ENCODE results near the gene MRPS34.

The MRPS34 gene

GRCh38 chr16:1762879-1763520 lies 9.9 kb downstream of the MRPS34 start:
- DNase-seq: no peak
- intact Hi-C loops (cut with DNase I): loop anchor here (10.0 kb wide), 1 partner anchor 58 kb away; the partner anchor contains the start of gene MAPK8IP3

GRCh38 chr16:1762196-1762878 lies 10.6 kb downstream of the MRPS34 start:
- DNase-seq: no peak
- intact Hi-C loops (cut with DNase I): loop anchor here (10.0 kb wide), 1 partner anchor 58 kb away; the partner anchor contains the start of gene MAPK8IP3

DNA sequence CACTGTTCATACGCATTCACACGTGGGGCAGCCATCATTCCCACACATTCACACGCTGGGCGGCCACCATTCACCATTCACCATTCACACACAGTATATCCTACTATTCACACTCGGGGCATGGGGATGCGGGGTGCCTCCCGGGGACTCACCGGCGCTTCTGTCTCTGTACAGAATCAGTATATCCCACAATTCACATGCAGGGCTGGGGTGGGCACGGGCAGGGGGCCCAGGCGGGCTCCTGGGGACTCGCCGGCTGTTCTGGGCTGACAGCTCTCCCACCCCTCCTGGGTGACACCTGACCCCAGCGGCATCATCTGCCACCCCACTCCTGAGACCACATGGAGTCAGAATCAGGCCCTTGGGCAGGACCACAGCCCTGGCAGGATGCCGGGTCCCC lies 11.2 kb downstream of the MRPS34 start:
- intact Hi-C loops (cut with DNase I): loop anchor here (10.0 kb wide), 1 partner anchor 57 kb away; the partner anchor contains the start of gene MAPK8IP3
- DNase-seq: no peak

DNA sequence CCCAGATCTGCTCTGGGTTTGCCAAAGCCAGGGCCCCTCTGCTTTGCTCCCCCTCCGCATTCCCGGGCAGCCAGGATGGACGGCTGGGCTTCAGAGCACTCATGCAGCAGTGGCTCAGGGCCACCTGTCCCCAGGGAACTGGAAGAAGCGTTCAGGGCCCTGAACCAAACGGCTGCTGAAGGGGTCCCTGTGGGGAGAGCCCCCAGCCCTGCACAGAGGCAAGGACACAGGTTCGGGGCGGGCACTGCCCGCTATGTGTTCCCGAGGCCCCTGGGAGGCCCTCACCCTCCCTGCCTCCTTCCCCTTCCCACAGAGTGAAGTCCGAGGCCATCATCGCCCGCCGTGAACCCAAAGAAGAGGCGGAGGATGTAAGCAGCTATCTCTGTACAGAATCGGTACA lies 12.0 kb downstream of the MRPS34 start:
- no peak for DNase-seq
- intact Hi-C loops (cut with DNase I): loop anchor here (10.0 kb wide), 1 partner anchor 56 kb away; the partner anchor contains the start of gene MAPK8IP3

DNA sequence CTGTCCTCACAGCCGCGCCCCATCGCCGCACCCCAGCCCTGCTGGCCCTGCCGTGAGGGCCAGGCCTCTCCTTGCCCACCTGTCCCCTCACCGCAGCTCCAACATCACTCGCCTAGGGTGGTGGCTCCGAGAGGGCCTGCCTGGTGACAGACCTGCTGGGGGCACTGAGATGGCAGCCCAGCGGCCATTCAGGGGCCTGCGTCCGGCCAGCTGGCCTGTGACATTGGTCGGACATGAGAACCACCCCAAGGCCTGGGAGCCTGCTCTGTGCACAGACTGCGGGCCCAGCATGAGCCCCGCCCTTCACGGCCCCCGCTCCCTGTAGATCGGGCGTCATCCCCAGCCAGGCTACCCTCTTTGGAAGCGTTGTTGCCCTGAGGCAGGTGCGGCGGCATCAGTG lies 13.4 kb downstream of the MRPS34 start:
- intact Hi-C loops (cut with DNase I): no loop called here
- DNase-seq: no peak

GRCh38 chr16:1758923-1759322 lies 14.0 kb downstream of the MRPS34 start:
- no peak for DNase-seq
- intact Hi-C loops (cut with DNase I): no loop called here

- intact Hi-C loops (cut with DNase I): no loop called here
Measured at GRCh38 chr16:1757714-1758461, 15.0 kb downstream of the MRPS34 start.

DNA sequence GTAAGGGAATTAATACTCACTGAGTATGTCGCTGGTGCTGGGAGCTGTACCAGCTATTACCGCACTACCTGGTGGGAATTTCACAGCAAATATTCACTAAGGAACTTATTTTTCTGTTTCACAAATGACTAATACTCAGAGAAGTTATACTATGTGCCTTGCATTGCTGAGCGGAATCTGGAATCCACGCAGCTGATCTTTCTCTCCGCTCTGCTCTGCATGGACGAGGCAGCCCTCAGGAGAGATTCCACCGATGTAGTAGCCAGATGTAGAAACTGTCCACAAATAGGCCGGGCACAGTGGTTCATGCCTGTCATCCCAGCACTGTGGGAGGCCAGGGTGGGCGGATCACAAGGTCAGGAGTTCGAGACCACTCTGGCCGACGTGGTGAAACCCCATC lies 18.7 kb downstream of the MRPS34 start:
- intact Hi-C loops (cut with DNase I): no loop called here
- DNase-seq: peak in 3 of 42 donors; percentile 26 to 60 (median 28)

More at GRCh38 chr16:1757714-1758461, 15.0 kb downstream of the MRPS34 start:
- DNase-seq: no peak

DNA sequence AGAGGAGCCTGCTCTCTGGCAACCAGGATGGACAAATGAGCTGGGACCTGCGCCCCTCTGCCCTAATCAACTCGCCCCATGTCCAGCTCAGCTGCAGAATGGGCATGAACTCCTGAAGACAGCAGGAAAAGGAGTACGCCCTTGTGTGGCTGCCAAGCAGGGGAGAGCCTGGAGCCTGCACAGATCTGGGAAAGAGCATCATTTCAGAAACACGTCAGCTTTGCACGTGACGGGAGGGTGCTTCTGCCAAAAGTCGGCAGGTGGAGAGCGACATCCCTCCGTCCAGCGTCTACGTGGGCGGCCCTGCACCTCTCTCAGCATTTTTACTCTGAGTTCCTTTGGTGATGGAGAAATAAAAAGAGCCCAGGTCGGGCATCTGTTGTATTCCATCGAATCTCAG lies 20.1 kb downstream of the MRPS34 start:
- intact Hi-C loops (cut with DNase I): no loop called here
- DNase-seq: no peak

GRCh38 chr16:1751946-1752345 lies 21.0 kb downstream of the MRPS34 start:
- intact Hi-C loops (cut with DNase I): no loop called here
- DNase-seq: no peak

DNA sequence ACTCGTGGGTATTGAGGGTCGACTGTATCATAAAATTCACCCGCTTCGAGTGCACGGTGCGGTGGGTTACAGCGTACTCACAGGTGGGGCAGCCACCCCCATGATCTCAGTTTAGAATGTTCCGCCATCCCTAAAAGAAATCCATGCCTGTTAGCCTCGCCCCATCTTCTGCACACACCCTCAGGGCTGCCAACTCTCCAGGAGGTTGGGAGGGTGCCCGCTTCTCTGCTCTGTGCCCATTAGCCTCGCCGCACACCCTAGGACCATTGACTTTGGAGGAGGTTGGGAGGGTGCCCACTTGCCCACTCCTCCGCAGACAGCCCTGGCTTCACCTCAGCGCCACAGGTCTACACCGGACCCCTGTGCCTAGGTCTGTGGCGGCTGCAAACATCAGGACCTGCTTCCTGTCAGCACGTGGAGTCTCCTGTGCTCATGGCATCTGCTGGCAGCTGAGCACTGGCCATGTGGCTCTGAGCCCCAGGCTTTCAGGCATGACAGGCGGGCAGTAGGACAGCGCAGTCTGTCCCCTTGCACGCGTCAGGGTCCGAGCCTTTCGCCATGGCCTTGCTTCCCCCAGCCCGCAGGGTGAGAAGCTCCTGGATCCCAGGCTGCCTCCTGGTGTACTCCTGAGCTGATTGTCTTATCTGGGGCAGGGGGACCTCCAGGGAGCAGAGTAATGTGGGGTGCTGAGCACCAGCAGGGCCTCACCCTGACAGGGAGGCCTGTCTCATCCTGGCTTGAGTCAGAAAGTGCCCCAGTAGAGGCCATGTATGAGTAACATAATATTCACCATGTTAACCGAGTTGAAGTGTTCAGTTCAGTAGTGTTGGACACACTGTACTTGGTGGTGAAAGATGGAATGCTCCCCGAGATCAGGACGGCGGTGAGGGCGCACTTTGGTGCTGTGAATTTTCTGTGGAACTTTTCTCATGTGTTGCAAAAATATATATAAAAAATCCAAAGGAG lies 23.5 kb downstream of the MRPS34 start:
- intact Hi-C loops (cut with DNase I): no loop called here
- no peak for DNase-seq

DNA sequence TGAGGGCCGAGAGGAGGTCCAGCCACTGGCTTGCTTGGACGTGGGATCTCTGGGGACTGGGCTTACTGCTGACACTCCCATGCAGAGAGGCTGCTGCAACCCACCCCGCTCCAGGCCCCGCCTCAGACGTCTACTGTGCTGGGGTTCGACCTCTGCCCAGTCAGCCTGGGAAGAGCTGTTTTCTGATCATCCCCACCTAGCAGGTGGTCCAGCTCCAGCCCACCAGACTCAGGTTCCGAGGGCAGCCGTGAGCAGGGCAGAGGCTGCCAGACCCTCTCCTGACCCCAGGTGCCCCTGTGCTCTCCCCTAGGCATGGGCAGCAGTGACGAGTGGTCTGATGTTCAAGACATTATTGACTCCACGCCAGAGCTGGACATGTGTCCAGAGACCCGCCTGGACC lies 25.0 kb downstream of the MRPS34 start:
- no peak for DNase-seq
- intact Hi-C loops (cut with DNase I): no loop called here

- no peak for DNase-seq
- intact Hi-C loops (cut with DNase I): no loop called here
Measured at GRCh38 chr16:1746693-1747195, 26.2 kb downstream of the MRPS34 start.

GRCh38 chr16:1745900-1746692 lies 26.8 kb downstream of the MRPS34 start:
- intact Hi-C loops (cut with DNase I): no loop called here
- DNase-seq: no peak

- intact Hi-C loops (cut with DNase I): no loop called here
- no peak for DNase-seq
Measured at GRCh38 chr16:1745181-1745899, 27.6 kb downstream of the MRPS34 start.

DNA sequence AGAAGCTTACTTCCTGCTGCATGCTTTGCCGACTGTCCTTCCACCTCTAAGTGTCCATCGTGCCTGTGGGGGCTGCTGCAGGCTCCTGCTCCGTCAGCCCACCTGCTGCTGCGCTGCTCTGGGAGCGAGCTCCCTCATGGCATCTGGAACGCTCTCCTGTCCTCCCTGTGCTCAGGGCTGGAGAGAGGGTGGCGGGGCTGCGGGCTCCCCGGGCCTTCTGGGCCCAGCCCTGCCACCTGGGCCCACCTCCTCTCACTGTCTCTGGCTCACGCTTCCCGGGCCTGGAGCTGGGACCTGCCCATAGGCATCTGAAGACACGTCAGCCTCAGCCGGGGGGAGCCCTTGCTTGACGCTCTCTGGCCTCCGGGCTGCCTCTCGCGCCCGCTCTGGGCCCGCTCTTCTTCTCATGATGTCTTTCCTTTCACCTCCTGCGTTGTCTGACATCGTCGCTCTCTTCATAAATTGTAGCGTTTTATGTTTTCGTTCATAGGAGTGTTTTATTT lies 28.5 kb downstream of the MRPS34 start:
- intact Hi-C loops (cut with DNase I): no loop called here
- no peak for DNase-seq
